ENCODE measurements around the gene ABTB2.

DNA sequence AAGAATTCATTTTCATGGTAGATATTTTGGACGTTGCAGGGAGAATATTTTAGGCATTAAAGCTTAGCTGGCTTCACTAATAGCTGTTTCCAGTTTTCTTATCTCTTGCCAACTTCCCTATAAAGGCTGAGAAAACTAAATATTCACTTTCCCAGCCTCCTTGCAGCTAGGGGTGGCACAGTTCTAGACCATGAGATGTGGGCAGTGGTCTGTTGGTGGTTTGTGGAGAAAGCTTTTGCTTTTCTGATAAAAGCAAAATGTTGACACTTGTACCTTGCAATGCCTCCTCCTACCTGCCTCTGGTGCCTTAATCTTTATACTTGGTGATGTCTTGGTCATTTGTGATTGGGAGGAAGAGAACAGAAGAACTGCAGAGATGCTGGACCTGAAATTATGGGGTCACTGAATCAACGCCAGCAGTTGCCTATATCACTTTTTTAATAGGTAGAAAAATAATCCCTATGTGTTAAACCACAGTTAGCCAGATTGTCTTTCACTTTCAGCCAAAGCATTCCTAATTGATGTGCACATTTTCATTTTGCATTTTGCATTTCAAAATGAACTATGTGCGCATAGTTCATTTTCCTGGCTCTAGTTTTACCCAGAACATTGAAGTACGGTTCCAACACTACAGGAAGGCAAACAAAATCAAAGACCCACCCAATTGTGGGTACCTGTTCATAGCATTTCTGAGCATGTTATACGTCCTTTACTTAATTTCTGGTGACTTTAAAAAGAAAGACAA, 24.9 kb upstream of the ABTB2 start:
- TF ChIP-seq, protein P1, sequence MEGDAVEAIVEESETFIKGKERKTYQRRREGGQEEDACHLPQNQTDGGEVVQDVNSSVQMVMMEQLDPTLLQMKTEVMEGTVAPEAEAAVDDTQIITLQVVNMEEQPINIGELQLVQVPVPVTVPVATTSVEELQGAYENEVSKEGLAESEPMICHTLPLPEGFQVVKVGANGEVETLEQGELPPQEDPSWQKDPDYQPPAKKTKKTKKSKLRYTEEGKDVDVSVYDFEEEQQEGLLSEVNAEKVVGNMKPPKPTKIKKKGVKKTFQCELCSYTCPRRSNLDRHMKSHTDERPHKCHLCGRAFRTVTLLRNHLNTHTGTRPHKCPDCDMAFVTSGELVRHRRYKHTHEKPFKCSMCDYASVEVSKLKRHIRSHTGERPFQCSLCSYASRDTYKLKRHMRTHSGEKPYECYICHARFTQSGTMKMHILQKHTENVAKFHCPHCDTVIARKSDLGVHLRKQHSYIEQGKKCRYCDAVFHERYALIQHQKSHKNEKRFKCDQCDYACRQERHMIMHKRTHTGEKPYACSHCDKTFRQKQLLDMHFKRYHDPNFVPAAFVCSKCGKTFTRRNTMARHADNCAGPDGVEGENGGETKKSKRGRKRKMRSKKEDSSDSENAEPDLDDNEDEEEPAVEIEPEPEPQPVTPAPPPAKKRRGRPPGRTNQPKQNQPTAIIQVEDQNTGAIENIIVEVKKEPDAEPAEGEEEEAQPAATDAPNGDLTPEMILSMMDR (conservative IDR thresholded peaks at IDR 0.05; ENCODE audit: low read depth, low read length) = no peak
- no peak for TF ChIP-seq EZH2 (IDR thresholded peaks at IDR 0.05; ENCODE audit: borderline replicate concordance, low read depth, low read length, poor library complexity, severe bottlenecking)

All from A673 (cell line).